ENCODE measurements around the gene LMF1. TPM values are rescaled to one million over a fixed set of nuclear protein-coding genes. Genes with fewer than 3 reads are reported as not detected.

LMF1 gene
- total RNA-seq, 1 experiment from 2014 or later, result 13.5 TPM

GRCh38 chr16:984736-985636, 14.2 kb upstream of the LMF1 start:
- Histone ChIP-seq H3F3A (ENCODE audit: low read length, unreplicated experiment) (no peaks in the 10 kb centered on the region), H4K20me1 (ENCODE audit: low read length) (no peaks in the 10 kb centered on the region), H3K9ac (ENCODE audit: low read length) (no peak overlapping the region), H3K4me2 (ENCODE audit: low read length) (no peak overlapping the region), H3K27me3 (ENCODE audit: low read length) (peaks cover 8% of the 10 kb centered on the region), H2AFZ (ENCODE audit: low read length) (no peak overlapping the region), H3K9me2 (replicated peaks; ENCODE audit: low read length) (no peaks in the 10 kb centered on the region), H3K36me3 (ENCODE audit: low read depth, low read length) (no peaks in the 10 kb centered on the region), H3K4me1 (ENCODE audit: insufficient read depth, low read length) (no peaks in the 10 kb centered on the region), H3K9me3 (ENCODE audit: low read length) (no peaks in the 10 kb centered on the region), H3K27ac (ENCODE audit: low read length) (no peak overlapping the region), H3K79me2 (ENCODE audit: low read length) (no peaks in the 10 kb centered on the region), H3K4me3 (ENCODE audit: low read length) (no peak overlapping the region)
- TF ChIP-seq EZH2 (IDR thresholded peaks at IDR 0.05; ENCODE audit: low read length, unreplicated experiment), result no peak
- TF ChIP-seq CTCF (conservative IDR thresholded peaks at IDR 0.05; ENCODE audit: low read depth, low read length), result no peak
- no peak for TF ChIP-seq EZH2phosphoT487 (IDR thresholded peaks at IDR 0.05; ENCODE audit: borderline replicate concordance, low read length)
- CTCF ChIA-PET, result no interaction called here
- ATAC-seq (no peak), DNase-seq (no peak)
- POLR2A ChIA-PET (ENCODE audit: unreplicated experiment), result no interaction called here
- intact Hi-C loops (cut with micrococcal nuclease), result no loop called here
- no TSS peak for BruUV-seq (replicated peaks)

- Histone ChIP-seq H4K20me1 (ENCODE audit: low read length) (no peaks in the 10 kb centered on the region), H3K4me2 (ENCODE audit: low read length) (no peak overlapping the region), H3K36me3 (ENCODE audit: low read depth, low read length) (no peaks in the 10 kb centered on the region), H3K27me3 (ENCODE audit: low read length) (peaks cover 8% of the 10 kb centered on the region), H3K9me2 (replicated peaks; ENCODE audit: low read length) (no peaks in the 10 kb centered on the region), H3K4me1 (ENCODE audit: insufficient read depth, low read length) (no peaks in the 10 kb centered on the region), H3K9ac (ENCODE audit: low read length) (no peak overlapping the region), H3F3A (ENCODE audit: low read length, unreplicated experiment) (no peaks in the 10 kb centered on the region), H3K9me3 (ENCODE audit: low read length) (no peaks in the 10 kb centered on the region), H3K27ac (ENCODE audit: low read length) (no peak overlapping the region), H3K4me3 (ENCODE audit: low read length) (no peak overlapping the region), H3K79me2 (ENCODE audit: low read length) (no peaks in the 10 kb centered on the region), H2AFZ (ENCODE audit: low read length) (no peak overlapping the region)
- POLR2A ChIA-PET (ENCODE audit: unreplicated experiment), result no interaction called here
- no TSS peak for BruUV-seq (replicated peaks)
- ATAC-seq (no peak), DNase-seq (no peak)
- intact Hi-C loops (cut with micrococcal nuclease), result no loop called here
- TF ChIP-seq CTCF (conservative IDR thresholded peaks at IDR 0.05; ENCODE audit: low read depth, low read length) (no peak), EZH2phosphoT487 (IDR thresholded peaks at IDR 0.05; ENCODE audit: borderline replicate concordance, low read length) (no peak), EZH2 (IDR thresholded peaks at IDR 0.05; ENCODE audit: low read length, unreplicated experiment) (no peak)
- CTCF ChIA-PET, result no interaction called here
Measured at GRCh38 chr16:984121-984694, 13.4 kb upstream of the LMF1 start.
